Activated B cell treated with CpG ODN at 0.5 μM for 24 hours (primary cell): ENCODE measurements around the gene RHBDL3. TPM values are rescaled to one million over a fixed set of nuclear protein-coding genes. Genes with fewer than 3 reads are reported as not detected.
"Not testable (repeated sequence)": the region's sequence is repeated elsewhere in the genome, so short reads cannot be mapped to it uniquely, and the experiment has no call there.

Experiments used
- ATAC-seq: fragments of 200-7000 bp; cut with Tn5 transposase; one replicate; pipeline ENCODE4 v1.10.0; 2021; ENCODE audit warnings: low read depth, mild to moderate bottlenecking, moderate library complexity
- CTCF ChIA-PET: fragments of 350-600 bp; sonication (Branson Sonifier 250); formaldehyde crosslinking; loops from one replicate; lab custom pipeline; 2021; ENCODE audit warnings: antibody characterized with exemption; lab: Charles Lee
- POLR2A ChIA-PET: fragments of 350-600 bp; sonication (Branson Sonifier 250); formaldehyde crosslinking; loops from one replicate; lab custom pipeline; 2021; ENCODE audit warnings: antibody characterized with exemption; lab: Charles Lee
- DNase-seq: peaks from one replicate; pipeline ENCODE4 v3.0.0; 2022
- H3K27ac Mint-ChIP-seq: one replicate; pipeline ENCODE4 v1.8.0; 2020; ENCODE audit warnings: mixed read lengths
- H3K27me3 Mint-ChIP-seq: one replicate; pipeline ENCODE4 v1.8.0; 2021; ENCODE audit warnings: mixed read lengths
- H3K36me3 Mint-ChIP-seq: one replicate; pipeline ENCODE4 v1.8.0; 2021; ENCODE audit warnings: low read depth, mixed read lengths
- H3K4me1 Mint-ChIP-seq: one replicate; pipeline ENCODE4 v1.8.0; 2021; ENCODE audit warnings: mixed read lengths
- H3K4me3 Mint-ChIP-seq: one replicate; pipeline ENCODE4 v1.8.0; 2020; ENCODE audit warnings: mild to moderate bottlenecking, mixed read lengths
- H3K9me3 Mint-ChIP-seq: one replicate; pipeline ENCODE4 v1.8.0; 2020; ENCODE audit warnings: mixed read lengths
- intact Hi-C: fragments of 100-400 bp; cut with micrococcal nuclease; formaldehyde crosslinking; loops from one replicate; pipeline ENCODE4 v1.15.1; 2024
- total RNA-seq: library from RNA; stranded (reverse); gene quantifications from 2 replicates; pipeline ENCODE4 v1.2.3, GENCODE V29; 2022
- TF ChIP-seq, protein P1 (sequence below): fragments of 200-600 bp; IDR thresholded peaks from one replicate; pipeline ENCODE4 v1.8.0; 2022; ENCODE audit warnings: antibody characterized with exemption, mild to moderate bottlenecking

RHBDL3 gene
- total RNA-seq, 1 donor from 2014 or later, result 0.20 TPM

DNA sequence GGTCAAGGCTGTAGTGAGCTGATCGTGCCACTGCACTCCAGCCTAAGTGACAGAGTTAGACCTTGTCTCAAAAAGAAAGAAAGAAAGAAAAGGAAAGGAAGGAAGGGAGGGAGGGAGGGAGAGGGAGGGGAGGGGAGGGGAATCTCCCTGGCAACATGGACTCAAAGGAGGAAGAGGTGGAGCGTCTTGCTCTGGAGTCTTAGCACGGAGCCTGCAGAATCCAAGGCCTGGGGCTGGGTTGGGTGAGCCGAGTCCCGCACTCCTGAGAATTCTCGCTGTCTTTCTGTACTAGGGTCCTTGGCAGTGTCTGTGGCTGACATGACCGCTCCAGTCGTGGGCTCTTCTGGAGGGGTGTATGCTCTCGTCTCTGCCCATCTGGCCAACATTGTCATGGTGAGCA is 39.4 kb downstream of the RHBDL3 start:
- TF ChIP-seq, protein P1, sequence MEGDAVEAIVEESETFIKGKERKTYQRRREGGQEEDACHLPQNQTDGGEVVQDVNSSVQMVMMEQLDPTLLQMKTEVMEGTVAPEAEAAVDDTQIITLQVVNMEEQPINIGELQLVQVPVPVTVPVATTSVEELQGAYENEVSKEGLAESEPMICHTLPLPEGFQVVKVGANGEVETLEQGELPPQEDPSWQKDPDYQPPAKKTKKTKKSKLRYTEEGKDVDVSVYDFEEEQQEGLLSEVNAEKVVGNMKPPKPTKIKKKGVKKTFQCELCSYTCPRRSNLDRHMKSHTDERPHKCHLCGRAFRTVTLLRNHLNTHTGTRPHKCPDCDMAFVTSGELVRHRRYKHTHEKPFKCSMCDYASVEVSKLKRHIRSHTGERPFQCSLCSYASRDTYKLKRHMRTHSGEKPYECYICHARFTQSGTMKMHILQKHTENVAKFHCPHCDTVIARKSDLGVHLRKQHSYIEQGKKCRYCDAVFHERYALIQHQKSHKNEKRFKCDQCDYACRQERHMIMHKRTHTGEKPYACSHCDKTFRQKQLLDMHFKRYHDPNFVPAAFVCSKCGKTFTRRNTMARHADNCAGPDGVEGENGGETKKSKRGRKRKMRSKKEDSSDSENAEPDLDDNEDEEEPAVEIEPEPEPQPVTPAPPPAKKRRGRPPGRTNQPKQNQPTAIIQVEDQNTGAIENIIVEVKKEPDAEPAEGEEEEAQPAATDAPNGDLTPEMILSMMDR, result no peak
- POLR2A ChIA-PET, result no interaction called here

DNA sequence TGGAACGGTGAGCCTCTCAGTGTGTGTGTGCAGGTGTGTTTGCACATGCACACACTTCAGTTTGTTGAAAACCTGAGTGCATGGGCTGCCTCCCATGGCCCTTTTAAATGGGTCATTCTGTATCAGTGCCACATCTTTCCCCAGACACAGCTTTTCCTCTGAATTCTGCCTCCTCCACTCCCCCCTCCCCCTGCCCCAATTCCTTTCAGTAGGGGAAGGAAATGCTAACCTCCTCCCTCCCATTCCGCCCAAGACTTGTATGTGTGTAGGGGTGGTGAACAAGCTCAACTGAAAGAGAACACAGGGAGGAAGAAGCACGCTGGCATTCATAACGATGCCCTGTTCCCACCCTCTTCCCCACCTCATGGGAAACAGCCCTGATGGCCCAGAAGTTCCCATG is 42.0 kb downstream of the RHBDL3 start:
- Mint-ChIP-seq H3K36me3 (no peaks in the 10 kb centered on the region), H3K27me3 (no peaks in the 10 kb centered on the region), H3K4me3 (no peak overlapping the region), H3K27ac (no peak overlapping the region), H3K9me3 (no peaks in the 10 kb centered on the region), H3K4me1 (peaks cover 5% of the 10 kb centered on the region)
- DNase-seq (no peak), ATAC-seq (no peak)
- intact Hi-C loops, result no loop called here
- ChIA-PET CTCF (no interaction called here), POLR2A (interaction anchor here (0.5 kb wide), 1 partner anchor 17 kb away, joined by 3 read pairs; no protein-coding TSS in a partner anchor)
- TF ChIP-seq, protein P1, result no peak

More for the DNA sequence above, 39.4 kb downstream of the RHBDL3 start:
- CTCF ChIA-PET, result no interaction called here
- Mint-ChIP-seq H3K4me1 (no peaks in the 10 kb centered on the region), H3K27ac (no peak overlapping the region), H3K9me3 (no peaks in the 10 kb centered on the region), H3K36me3 (no peaks in the 10 kb centered on the region), H3K27me3 (no peaks in the 10 kb centered on the region), H3K4me3 (no peak overlapping the region)
- DNase-seq, result no peak
- intact Hi-C loops, result no loop called here
- no peak for ATAC-seq

DNA sequence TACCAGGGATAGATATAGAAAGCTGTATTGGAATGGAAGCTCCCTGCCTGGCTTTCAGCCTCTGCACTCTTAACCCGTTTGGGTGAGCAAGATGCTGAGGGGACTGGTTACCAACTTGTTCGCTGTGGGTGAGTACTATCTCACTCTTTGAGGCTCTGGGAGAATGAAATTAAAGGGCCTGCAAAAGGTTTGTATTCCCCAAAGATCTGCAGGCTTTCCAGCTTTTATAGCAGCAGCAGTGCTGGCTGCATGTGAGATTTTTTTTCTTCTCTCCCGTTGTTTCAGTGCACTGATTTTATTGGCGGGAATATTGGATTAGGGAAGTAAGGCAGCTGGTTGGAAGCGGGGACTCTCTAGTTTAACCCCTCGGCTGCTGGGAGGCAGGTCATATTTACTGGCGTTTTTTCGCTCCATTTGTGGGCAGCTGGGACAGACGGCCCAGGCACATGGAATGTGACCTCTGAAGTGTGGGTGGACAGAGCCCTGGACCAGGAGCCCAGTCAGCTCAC is 45.5 kb downstream of the RHBDL3 start:
- no peak overlapping the region for H3K27ac Mint-ChIP-seq
- TF ChIP-seq, protein P1, result no peak
- H3K9me3 Mint-ChIP-seq, result no peaks in the 10 kb centered on the region
- H3K4me1 Mint-ChIP-seq, result peaks cover 5% of the 10 kb centered on the region
- ATAC-seq (no peak), DNase-seq (no peak)
- CTCF ChIA-PET, result interaction anchor here (1.2 kb wide), 1 partner anchor 58 kb away, joined by 3 read pairs; no protein-coding TSS in a partner anchor
- no peaks in the 10 kb centered on the region for H3K36me3 Mint-ChIP-seq
- intact Hi-C loops, result no loop called here
- no peaks in the 10 kb centered on the region for H3K27me3 Mint-ChIP-seq
- POLR2A ChIA-PET, result no interaction called here
- H3K4me3 Mint-ChIP-seq, result no peak overlapping the region

DNA sequence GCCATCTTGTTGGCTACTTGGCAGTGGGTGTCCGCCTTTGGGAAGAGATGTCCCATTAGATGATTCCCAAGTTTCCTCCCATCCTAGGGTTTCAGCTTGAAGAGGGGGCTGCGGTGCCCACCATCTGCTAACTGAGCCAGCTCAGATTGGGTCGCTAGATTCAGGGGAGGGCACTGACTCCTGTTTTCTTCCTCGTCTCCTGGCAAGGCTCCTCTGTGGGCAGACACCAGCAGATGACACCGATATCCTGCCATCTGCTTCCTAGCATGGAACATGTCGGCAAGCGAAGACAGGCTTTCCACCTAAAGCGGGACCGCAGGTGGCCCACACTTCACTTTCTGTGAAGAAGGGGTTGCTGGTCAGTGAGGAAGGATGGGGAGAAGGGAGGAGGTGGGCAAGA is 49.0 kb downstream of the RHBDL3 start:
- CTCF ChIA-PET, result no interaction called here
- TF ChIP-seq, protein P1, result no peak
- Mint-ChIP-seq H3K9me3 (no peaks in the 10 kb centered on the region), H3K27me3 (no peaks in the 10 kb centered on the region), H3K36me3 (no peaks in the 10 kb centered on the region), H3K4me3 (no peak overlapping the region), H3K4me1 (peaks cover 19% of the 10 kb centered on the region), H3K27ac (no peak overlapping the region)
- ATAC-seq, result no peak
- no peak for DNase-seq
- POLR2A ChIA-PET, result no interaction called here
- intact Hi-C loops, result loop anchor here (5.0 kb wide), 1 partner anchor 172 kb away; the partner anchor contains the start of gene RHOT1

DNA sequence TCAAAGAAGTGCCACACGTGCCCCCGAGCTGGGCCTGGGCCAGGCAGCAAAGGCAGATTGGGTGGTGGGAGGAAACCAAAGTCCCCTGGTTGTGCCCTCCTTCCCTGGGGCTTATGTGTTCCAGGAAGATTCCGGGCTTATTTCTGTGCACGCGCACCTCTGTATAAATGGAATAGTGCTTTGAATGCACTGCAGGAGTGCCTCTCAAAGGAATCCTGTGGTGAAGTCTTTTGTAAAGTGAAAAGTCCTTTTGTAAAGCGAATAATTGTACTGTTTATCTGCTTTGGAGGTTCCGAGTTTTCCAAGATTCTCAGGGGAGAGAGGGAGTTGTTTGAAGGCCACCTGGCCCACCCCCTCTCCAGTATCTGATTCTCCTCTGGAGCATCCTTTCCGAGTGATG is 49.5 kb downstream of the RHBDL3 start:
- CTCF ChIA-PET, result no interaction called here
- intact Hi-C loops, result loop anchor here (5.0 kb wide), 1 partner anchor 173 kb away; the partner anchor contains the start of gene RHOT1
- no peak for ATAC-seq
- TF ChIP-seq, protein P1, result no peak
- Mint-ChIP-seq H3K27ac (no peak overlapping the region), H3K4me1 (peaks cover 23% of the 10 kb centered on the region), H3K36me3 (no peaks in the 10 kb centered on the region), H3K4me3 (no peak overlapping the region), H3K27me3 (no peaks in the 10 kb centered on the region), H3K9me3 (no peaks in the 10 kb centered on the region)
- POLR2A ChIA-PET, result no interaction called here
- no peak for DNase-seq

DNA sequence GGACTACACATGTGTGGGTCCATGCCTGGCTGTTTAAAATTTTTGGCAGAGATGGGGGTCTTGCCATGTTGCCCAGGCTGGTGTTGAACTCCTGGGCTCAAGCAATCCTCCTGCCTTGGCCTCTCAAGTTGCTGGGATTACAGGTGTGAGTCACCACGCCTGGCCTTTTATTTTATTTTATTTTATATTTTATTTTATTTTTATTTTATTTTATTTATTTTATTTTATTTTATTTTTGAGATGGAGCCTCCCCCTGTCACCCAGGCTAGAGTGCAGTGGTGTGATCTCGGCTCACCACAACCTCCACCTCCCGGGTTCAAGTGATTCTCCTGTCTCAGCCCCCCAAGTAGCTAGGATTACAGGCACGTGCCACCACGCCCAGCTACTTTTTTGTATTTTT is 51.0 kb downstream of the RHBDL3 start:
- not testable (repeated sequence) for DNase-seq, H3K9me3 Mint-ChIP-seq, H3K36me3 Mint-ChIP-seq, ATAC-seq, H3K4me3 Mint-ChIP-seq, H3K27ac Mint-ChIP-seq, H3K27me3 Mint-ChIP-seq
- POLR2A ChIA-PET, result interaction anchor here (1.5 kb wide), 1 partner anchor 34 kb away, joined by 3 read pairs; no protein-coding TSS in a partner anchor
- CTCF ChIA-PET, result interaction anchor here (1.1 kb wide), 1 partner anchor 64 kb away, joined by 4 read pairs; no protein-coding TSS in a partner anchor
- intact Hi-C loops, result loop anchor here (5.0 kb wide), 1 partner anchor 174 kb away; the partner anchor contains the start of gene RHOT1
- H3K4me1 Mint-ChIP-seq, result peaks cover 19% of the 10 kb centered on the region
